ENCODE measurements around the gene PIH1D1. TPM values are rescaled to one million over a fixed set of nuclear protein-coding genes. Genes with fewer than 3 reads are reported as not detected.
A peak's percentile ranks its signal among the peaks of the same experiment; 100 is the strongest.
"Not testable (repeated sequence)": the region's sequence is repeated elsewhere in the genome, so short reads cannot be mapped to it uniquely, and the experiment has no call there.

PIH1D1 gene
- total RNA-seq, 2 donors from 2014 or later = 128 to 132 TPM

DNA sequence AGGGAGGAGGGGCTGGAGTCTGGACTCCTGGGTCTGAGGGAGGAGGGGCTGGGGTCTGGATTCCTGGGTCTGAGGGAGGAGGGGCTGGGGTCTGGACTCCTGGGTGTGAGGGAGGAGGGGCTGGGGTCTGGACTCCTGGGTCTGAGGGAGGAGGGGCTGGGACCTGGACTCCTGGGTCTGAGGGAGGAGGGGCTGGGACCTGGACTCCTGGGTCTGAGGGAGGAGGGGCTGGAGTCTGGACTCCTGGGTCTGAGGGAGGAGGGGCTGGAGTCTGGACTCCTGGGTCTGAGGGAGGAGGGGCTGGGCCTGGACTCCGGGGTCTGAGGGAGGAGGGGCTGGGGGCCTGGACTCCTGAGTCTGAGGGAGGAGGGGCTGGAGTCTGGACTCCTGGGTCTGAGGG is 9.5 kb upstream of the PIH1D1 start:
- not testable (repeated sequence) for H3K36me3 Mint-ChIP-seq (ENCODE audit: insufficient read depth in 2 of 2); H3K27ac Mint-ChIP-seq; ATAC-seq (replicated peaks in 1 of 2); H3K4me1 Mint-ChIP-seq (ENCODE audit: low read depth); H3K9me3 Mint-ChIP-seq; H3K4me3 Mint-ChIP-seq; H3K27me3 Mint-ChIP-seq (ENCODE audit: low read depth); DNase-seq

DNA sequence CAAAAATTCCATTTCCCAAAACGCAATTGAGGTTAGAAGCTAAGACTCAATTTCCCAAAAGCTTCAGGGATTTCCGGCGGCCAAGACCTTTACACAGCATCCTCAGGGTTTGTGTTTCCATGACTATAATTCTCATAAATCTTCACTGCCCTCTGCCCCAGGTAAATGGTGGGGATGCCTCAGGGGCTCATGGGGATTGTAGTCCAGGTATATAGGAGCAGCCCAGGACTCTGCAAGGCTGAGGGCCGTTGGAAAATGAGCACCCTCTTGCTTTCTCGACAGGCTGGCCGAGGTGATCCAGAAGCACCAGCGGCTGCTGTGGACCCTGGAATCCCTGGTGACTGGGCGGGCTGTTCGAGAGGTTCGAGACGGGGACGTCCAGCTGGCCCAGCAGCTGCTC is 7.8 kb upstream of the PIH1D1 start:
- no peak overlapping the region for H3K27ac Mint-ChIP-seq
- no peak overlapping the region for H3K4me3 Mint-ChIP-seq
- H3K36me3 Mint-ChIP-seq (ENCODE audit: insufficient read depth in 2 of 2) = peaks cover 0 to 3% of the 10 kb centered on the region in 2 donors
- DNase-seq (no peak), ATAC-seq (replicated peaks in 1 of 2) (no peak)
- no peaks in the 10 kb centered on the region for H3K27me3 Mint-ChIP-seq (ENCODE audit: low read depth)
- H3K9me3 Mint-ChIP-seq = no peaks in the 10 kb centered on the region
- peaks cover 14% of the 10 kb centered on the region for H3K4me1 Mint-ChIP-seq (ENCODE audit: low read depth)

DNA sequence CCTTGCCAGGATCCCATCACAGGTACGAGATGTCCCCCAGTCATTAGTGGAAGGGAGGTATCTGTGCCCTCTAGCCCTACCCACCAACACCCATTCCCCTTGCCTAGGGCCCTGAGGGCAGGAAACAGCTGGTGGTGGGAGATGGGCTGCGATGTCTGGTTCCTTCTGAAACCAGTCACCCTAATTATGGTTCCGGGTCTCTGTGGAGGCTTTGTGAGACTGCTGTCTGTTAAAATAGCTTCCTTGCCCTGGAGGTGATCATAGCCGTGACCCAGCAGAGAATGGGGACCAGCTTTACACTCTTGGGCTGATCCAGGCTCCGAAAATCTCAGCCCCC is 6.9 kb upstream of the PIH1D1 start:
- DNase-seq (no peak), ATAC-seq (replicated peaks in 1 of 2) (no peak)
- Mint-ChIP-seq H3K36me3 (ENCODE audit: insufficient read depth in 2 of 2) (peaks cover 0 to 4% of the 10 kb centered on the region in 2 donors), H3K9me3 (no peaks in the 10 kb centered on the region), H3K27me3 (ENCODE audit: low read depth) (no peaks in the 10 kb centered on the region), H3K4me1 (ENCODE audit: low read depth) (peaks cover 19% of the 10 kb centered on the region), H3K4me3 (no peak overlapping the region), H3K27ac (no peak overlapping the region)

DNA sequence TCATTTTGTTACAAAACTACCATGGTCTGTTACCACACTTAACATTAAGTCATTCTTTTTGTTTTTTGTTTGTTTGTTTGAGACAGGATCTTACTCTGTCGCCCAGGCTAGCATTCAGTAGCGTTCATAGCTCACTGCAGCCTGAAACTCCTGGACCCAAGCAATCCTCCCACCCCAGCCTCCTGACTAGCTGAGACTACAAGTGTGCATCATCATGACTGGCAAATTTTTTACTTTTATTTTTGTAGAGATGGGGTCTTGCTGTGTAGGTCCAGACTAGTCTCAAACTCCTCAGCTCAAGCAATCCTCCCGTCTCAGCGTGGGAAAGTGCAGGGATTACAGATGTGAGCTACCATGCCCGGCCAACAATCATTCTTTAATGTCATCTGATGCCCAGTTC is 4.7 kb upstream of the PIH1D1 start:
- Mint-ChIP-seq H3K4me3 (no peak overlapping the region), H3K9me3 (no peaks in the 10 kb centered on the region), H3K27ac (peak overlapping the region; percentile 4)

DNA sequence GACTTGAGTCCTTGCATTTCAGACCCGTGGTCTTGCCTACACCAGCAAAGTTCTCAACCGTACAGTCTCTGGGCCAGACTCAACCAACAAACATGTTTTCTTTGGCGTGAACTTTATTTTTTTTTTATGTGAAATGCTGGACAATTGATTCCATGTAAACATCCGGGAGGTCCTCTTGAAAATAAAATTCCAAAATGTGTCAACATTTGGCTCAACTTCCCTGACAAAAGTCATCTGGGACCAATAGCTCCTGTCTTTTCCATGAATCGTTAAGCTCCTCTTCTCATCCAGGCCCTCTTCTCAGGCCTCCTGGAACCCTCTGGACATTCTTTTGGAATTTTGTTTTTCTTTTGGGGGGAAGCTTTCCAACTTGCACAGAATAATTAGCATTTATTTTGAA is 4.2 kb upstream of the PIH1D1 start:
- DNase-seq (no peak), ATAC-seq (replicated peaks in 1 of 2) (no peak)
- no peak overlapping the region for H3K4me3 Mint-ChIP-seq
- peaks cover 37% of the 10 kb centered on the region for H3K4me1 Mint-ChIP-seq (ENCODE audit: low read depth)
- H3K9me3 Mint-ChIP-seq = no peaks in the 10 kb centered on the region
- no peak overlapping the region for H3K27ac Mint-ChIP-seq
- H3K27me3 Mint-ChIP-seq (ENCODE audit: low read depth) = no peaks in the 10 kb centered on the region
- H3K36me3 Mint-ChIP-seq (ENCODE audit: insufficient read depth in 2 of 2) = peaks cover 4 to 9% of the 10 kb centered on the region in 2 donors

More for the DNA sequence above, 4.7 kb upstream of the PIH1D1 start:
- peaks cover 4 to 8% of the 10 kb centered on the region in 2 donors for H3K36me3 Mint-ChIP-seq (ENCODE audit: insufficient read depth in 2 of 2)
- H3K4me1 Mint-ChIP-seq (ENCODE audit: low read depth) = peaks cover 34% of the 10 kb centered on the region
- H3K27me3 Mint-ChIP-seq (ENCODE audit: low read depth) = no peaks in the 10 kb centered on the region
- ATAC-seq (replicated peaks in 1 of 2) = no peak
- no peak for DNase-seq

DNA sequence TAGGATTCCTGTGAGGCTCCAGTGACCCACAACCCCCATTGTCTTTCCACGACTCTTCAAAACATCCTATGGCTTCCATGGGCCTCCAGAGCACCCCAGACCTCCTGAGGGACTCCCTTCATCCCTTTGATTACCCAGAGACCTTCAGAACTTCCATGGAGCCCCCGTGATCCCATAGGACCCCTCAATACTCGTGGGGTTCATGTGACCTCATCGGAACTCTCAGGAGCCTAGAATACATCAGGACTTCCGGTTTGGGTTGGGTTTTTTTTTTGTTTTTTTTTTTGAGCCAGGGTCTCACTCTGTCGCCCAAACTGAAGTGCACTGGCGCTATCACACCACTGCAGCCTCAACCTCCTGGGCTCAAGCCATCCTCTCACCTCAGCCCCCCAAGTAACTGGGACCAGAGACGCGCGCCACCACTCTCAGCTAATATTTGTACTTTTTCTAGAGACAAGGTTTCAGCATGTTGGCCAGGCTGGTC is 2.2 kb upstream of the PIH1D1 start:
- Mint-ChIP-seq H3K27me3 (ENCODE audit: low read depth) (no peaks in the 10 kb centered on the region), H3K4me3 (peak overlapping the region; percentile 98), H3K36me3 (ENCODE audit: insufficient read depth in 2 of 2) (peaks cover 8 to 21% of the 10 kb centered on the region in 2 donors), H3K27ac (peak overlapping the region; percentile 100), H3K9me3 (no peaks in the 10 kb centered on the region), H3K4me1 (ENCODE audit: low read depth) (peaks cover 52% of the 10 kb centered on the region)
- DNase-seq (no peak), ATAC-seq (replicated peaks in 1 of 2) (no peak)

DNA sequence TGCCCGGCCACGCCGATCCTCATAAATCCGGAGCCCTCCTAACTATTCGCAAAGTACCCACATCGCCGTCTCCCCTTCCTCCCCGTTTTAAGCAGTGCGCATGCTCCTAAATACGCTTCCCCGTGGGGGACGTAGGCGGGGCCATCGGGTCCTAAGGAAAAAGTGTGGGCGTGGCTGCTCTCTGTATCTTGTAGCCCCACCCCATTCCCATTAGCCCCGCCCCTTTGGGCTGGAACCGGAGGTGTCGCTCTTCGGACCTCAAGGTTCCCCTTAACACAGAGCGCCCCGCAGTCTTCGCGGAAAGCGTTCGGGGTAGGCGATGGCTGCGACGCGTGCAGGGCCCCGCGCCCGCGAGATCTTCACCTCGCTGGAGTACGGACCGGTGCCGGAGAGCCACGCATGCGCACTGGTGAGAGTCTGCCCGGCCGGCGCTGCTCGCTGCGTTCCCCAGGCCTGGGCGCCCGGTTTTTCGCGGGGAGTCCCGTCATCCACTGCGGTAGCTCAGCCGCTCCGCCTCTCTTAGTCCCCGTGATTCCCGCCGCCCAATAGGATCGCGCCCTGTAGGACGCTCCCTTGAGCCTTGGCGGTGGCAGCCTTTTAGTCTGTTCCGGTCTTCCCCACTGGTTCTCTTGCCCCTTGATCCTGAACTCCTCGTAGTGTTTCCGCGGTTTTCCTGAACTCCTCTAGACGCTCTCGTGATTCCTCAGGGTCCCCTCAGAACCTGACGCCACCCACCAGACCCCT is 1.6 kb upstream of the PIH1D1 start, which contains the start of gene ALDH16A1:
ALDH16A1 (plus strand) TSS at position 213 of the 744 bp plus-strand sequence; CDS start at position 320, 107 bp downstream.
- peaks cover 52% of the 10 kb centered on the region for H3K4me1 Mint-ChIP-seq (ENCODE audit: low read depth)

DNA sequence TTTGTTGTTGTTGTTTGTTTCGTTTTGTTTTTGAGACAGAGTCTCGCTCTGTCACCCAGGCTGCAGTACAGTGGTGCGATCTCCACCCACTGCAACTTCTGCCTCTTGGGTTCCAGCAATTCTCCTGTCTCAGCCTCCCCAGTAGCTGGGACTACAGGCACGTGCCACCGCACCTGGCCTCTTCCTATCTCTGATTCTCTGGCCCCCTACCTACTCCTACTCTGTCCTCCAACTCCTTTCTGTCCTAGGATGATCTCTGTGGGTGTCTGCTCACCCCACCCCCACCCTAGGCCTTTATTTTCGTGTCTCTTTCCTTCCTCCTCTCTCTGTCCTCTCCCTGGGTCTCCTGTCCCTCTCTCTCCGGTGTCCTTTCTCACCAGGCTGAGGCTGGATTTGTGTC is 1.2 kb downstream of the PIH1D1 start:
- H3K27me3 Mint-ChIP-seq (ENCODE audit: low read depth) = no peaks in the 10 kb centered on the region
- H3K9me3 Mint-ChIP-seq = no peaks in the 10 kb centered on the region
- H3K36me3 Mint-ChIP-seq (ENCODE audit: insufficient read depth in 2 of 2) = peaks cover 10 to 26% of the 10 kb centered on the region in 2 donors
- no peak for ATAC-seq (replicated peaks in 1 of 2)
- H3K4me1 Mint-ChIP-seq (ENCODE audit: low read depth) = peaks cover 44% of the 10 kb centered on the region
- no peak for DNase-seq
- H3K4me3 Mint-ChIP-seq = peak overlapping the region; percentile 98
- peak overlapping the region; percentile 97 for H3K27ac Mint-ChIP-seq

More for the DNA sequence above, 1.6 kb upstream of the PIH1D1 start, which contains the start of gene ALDH16A1:
- DNase-seq = peak; percentile 99
- H3K27me3 Mint-ChIP-seq (ENCODE audit: low read depth) = no peaks in the 10 kb centered on the region
- peak within 1 kb of the TSS; percentile 100 for H3K27ac Mint-ChIP-seq
- H3K4me3 Mint-ChIP-seq = peak within 1 kb of the TSS; percentile 98
- peaks cover 10 to 27% of the 10 kb centered on the region in 2 donors for H3K36me3 Mint-ChIP-seq (ENCODE audit: insufficient read depth in 2 of 2)
- no peaks in the 10 kb centered on the region for H3K9me3 Mint-ChIP-seq
- ATAC-seq (replicated peaks in 1 of 2) = peak; percentile 91

DNA sequence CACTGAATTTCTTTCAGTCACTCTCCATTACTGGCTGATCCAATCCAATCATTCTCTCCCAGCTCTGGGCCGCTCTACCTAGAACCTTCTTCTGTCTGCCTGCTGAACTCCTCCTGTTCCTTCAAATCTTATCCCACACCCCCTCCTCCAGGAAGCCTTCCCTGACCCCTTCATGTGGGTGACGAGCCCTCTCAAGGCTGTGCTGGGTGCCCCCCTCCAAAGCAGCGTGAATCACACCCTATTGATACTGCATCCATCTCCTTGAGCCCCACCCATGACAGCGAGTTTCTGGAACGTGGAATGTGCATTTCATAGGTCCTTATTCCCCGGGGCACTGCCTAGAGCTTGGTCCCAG is 3.2 kb downstream of the PIH1D1 start:
- Mint-ChIP-seq H3K36me3 (ENCODE audit: insufficient read depth in 2 of 2) (peaks cover 10 to 25% of the 10 kb centered on the region in 2 donors), H3K9me3 (no peaks in the 10 kb centered on the region), H3K4me3 (peak overlapping the region in 1 of 2 donors; percentile 22), H3K27ac (peak overlapping the region; percentile 61), H3K4me1 (ENCODE audit: low read depth) (peaks cover 50% of the 10 kb centered on the region), H3K27me3 (ENCODE audit: low read depth) (no peaks in the 10 kb centered on the region)
- no peak for DNase-seq
- ATAC-seq (replicated peaks in 1 of 2) = no peak

DNA sequence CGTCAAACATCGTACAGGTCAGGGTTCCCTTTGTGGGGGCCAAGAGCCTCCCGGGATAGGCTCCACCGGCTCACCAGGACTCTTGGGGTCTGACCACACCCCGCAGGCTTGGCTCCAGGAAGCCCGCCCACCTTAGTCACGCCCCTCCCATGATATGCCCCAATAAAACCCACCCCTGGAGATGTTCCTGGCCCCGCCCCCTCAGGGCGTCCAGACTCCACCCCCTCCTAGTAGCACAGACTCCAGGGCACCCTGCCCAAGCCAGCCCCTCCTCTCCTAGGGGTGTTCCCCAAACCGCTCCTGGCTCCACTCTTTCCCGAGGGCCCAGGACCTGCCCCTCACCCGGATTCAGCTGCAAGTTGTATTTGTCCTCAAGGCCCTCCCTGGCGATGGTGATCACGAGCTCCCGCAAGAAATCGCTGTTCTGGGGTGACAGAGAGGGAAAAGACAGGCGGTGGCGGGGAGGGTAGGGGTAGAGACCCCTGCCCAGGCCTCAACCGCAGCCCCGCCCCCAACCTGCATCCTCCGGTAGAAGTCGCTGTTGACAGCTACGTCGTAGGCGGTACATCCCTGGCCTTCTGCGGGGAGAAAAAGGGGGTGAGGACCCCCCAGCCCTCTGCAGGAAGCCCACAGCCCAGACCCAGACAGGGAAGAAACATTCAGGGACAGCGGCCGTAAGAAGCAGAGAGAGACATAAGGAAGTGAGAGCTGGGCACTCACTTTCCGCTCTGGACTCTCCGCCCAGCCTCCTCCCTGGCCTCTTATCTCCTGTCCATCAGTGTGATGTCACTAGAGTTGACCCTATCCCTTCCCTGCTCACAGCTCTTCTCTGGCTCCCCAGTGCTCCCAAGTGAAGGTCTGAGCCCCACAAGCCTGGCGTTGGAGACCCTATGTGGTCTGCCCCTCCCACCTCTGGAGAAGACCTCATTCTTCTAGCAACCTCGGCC is 3.9 kb downstream of the PIH1D1 start:
- Mint-ChIP-seq H3K9me3 (no peaks in the 10 kb centered on the region), H3K4me1 (ENCODE audit: low read depth) (peaks cover 46% of the 10 kb centered on the region), H3K4me3 (no peak overlapping the region), H3K27me3 (ENCODE audit: low read depth) (peaks cover under 1% of the 10 kb centered on the region), H3K27ac (no peak overlapping the region), H3K36me3 (ENCODE audit: insufficient read depth in 2 of 2) (peaks cover 10 to 25% of the 10 kb centered on the region in 2 donors)
- DNase-seq (peak in 1 of 2 donors; percentile 36), ATAC-seq (replicated peaks in 1 of 2) (no peak)

DNA sequence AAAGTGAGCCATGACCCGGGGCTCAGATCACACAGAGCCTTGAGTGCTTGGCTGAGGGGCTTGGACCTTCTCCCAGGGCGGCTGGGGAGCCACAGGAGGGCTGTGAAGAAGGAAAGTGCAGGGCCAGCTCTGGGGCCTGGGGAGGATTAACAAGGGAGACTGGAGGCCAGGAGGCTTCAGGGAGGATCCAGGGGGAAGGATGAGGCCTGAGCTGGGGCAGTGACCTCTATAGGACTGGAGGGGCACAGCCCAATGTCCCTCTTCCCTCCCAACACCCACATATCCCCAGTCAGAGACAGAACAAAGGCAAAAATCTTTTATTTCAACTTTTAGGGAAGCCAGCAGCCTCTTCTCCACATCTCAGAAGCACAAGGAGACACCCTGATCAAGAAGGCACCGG is 5.6 kb downstream of the PIH1D1 start:
- H3K36me3 Mint-ChIP-seq (ENCODE audit: insufficient read depth in 2 of 2) = peaks cover 9 to 22% of the 10 kb centered on the region in 2 donors

DNA sequence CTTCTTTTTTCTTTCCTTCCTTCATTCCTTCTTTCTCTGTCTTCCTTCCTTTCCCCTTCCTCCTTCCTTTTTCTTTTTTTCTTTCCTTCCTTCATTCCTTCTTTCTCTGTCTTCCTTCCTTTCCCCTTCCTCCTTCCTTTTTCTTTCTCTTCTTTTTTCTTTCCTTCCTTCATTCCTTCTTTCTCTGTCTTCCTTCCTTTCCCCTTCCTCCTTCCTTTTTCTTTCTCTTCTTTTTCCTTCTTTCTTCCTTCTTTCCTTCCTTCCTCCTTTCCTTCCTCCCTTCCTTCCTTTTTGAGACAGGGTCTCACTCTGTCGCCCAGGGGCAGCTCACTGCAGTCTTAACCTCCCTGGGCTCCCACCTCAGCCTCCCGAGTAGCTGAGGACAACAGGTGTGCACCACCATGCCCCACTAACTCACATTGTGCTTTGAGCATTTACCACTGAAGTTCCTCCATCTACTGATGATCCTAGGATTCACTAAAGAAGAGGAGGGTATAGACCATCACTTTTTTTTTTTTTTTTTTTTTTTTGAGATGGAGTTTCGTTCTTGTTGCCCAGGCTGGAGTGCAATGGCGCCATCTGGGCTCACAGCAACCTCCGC is 7.4 kb downstream of the PIH1D1 start:
- not testable (repeated sequence) for DNase-seq; H3K9me3 Mint-ChIP-seq; ATAC-seq (replicated peaks in 1 of 2)
- Mint-ChIP-seq H3K27ac (peak overlapping the region; percentile 58), H3K27me3 (ENCODE audit: low read depth) (peaks cover 34% of the 10 kb centered on the region), H3K4me1 (ENCODE audit: low read depth) (peaks cover 32% of the 10 kb centered on the region), H3K36me3 (ENCODE audit: insufficient read depth in 2 of 2) (peaks cover 5 to 16% of the 10 kb centered on the region in 2 donors), H3K4me3 (peak overlapping the region; percentile 78 to 87)

More for the DNA sequence above, 5.6 kb downstream of the PIH1D1 start:
- Mint-ChIP-seq H3K27me3 (ENCODE audit: low read depth) (peaks cover 16% of the 10 kb centered on the region), H3K4me3 (no peak overlapping the region), H3K27ac (no peak overlapping the region), H3K4me1 (ENCODE audit: low read depth) (peaks cover 48% of the 10 kb centered on the region), H3K9me3 (no peaks in the 10 kb centered on the region)
- ATAC-seq (replicated peaks in 1 of 2) = no peak
- DNase-seq = no peak
